GM18511 (cell line): ENCODE measurements around the gene RBMS1.

ENCODE experiments used
- ATAC-seq: cut with Tn5 transposase; IDR thresholded peaks from one replicate; pipeline ENCODE4 v1.9.1; 2021; ENCODE audit warnings: mild to moderate bottlenecking, moderate library complexity; ENCODE audit not compliant: unreplicated experiment

The RBMS1 gene

GRCh38 chr2:160411167-160411566, 82.4 kb downstream of the RBMS1 start:
- peak; percentile 39 for ATAC-seq

- ATAC-seq: no peak
Measured at GRCh38 chr2:160409480-160409879, 84.1 kb downstream of the RBMS1 start.

- no peak for ATAC-seq
Measured at GRCh38 chr2:160408959-160409291, 84.7 kb downstream of the RBMS1 start.

- no peak for ATAC-seq
Measured at GRCh38 chr2:160408173-160408958, 85.2 kb downstream of the RBMS1 start.

- peak; percentile 62 for ATAC-seq
Measured at GRCh38 chr2:160407393-160408172, 86.0 kb downstream of the RBMS1 start.

DNA sequence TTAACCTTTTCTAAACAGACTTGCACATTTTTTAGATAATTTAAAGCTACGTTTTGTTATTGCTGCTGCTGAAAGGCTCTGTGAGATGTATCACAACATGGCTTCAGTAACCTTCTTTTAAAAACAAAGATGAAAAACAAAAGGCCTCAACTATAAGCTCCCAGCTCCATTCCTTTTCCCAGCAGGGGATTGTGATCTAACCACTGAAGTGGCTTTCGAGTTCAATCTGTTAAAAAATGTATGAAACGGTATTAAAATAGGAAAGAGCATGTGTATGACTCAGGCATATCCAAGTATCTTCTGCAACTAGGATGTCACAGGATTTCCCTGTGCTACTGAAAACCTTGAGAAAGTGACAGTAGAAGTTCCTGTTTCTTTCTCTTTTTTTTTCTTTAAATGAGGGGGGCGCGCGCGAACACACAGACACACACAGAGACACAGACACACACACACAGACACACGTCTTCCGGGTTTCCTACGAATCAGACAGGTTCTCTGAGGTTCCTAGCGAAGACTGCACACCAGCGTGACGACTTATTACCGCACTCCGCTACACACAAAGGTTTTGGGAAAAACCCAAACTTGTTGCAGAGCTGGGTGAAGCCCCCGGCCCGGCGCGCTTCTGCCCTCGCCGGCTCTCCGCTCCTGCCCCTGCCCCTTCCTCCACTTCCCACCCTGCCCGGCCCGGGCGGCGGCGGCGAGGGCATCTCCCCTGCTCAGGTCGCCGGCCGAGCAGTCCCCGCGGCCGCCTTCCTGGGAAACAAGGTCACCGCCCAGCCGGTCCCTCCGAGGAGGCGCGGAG, 86.8 kb downstream of the RBMS1 start:
- ATAC-seq: peak; percentile 69

GRCh38 chr2:160405077-160405867, 88.3 kb downstream of the RBMS1 start:
- ATAC-seq: no peak

- no peak for ATAC-seq
Measured at GRCh38 chr2:160402997-160403979, 90.3 kb downstream of the RBMS1 start.

- no peak for ATAC-seq
Measured at GRCh38 chr2:160402501-160402900, 91.1 kb downstream of the RBMS1 start.

DNA sequence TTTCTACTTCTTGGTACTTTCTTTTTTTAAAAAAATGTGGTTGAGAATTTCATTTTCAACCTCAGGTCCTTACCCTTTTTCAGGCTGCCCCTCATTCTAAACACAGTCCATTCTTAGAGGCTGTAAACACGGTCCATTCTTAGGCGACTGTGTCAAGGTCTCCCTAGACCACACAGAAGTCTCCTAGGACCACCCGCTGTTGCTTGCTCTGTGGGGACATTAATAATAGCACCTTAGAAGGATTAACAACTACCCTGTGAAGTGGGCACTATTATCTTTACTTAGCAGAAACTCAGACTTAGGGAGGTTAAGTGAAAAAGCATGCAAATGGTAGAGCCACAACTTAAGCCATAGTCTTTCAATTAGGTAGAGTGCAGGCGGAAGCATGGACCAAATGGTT, 91.7 kb downstream of the RBMS1 start:
- ATAC-seq: peak; percentile 39

DNA sequence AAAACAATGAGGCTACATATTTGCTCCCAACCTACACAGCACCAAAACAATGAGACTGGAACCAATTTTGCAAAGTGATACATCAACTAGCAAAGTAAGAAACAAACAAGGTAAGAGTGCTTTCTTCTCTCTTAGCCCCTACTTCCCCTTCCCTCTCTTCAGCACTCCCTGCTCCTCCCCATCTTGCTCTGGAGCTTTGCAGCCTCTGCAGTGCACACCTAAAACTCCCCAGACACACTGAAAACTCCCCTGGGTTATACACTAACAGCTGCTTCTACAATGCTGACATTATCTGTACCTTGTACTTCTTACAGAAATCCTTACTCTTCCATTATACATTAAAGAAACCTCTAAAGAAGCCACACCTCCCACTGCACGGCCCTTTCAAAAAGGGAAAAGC, 93.7 kb downstream of the RBMS1 start:
- no peak for ATAC-seq

GRCh38 chr2:160397530-160397865, 96.1 kb downstream of the RBMS1 start:
- ATAC-seq: no peak

GRCh38 chr2:160394153-160394552, 99.5 kb downstream of the RBMS1 start:
- ATAC-seq: peak; percentile 100

GRCh38 chr2:160392201-160392600, 101.4 kb downstream of the RBMS1 start:
- no peak for ATAC-seq

- ATAC-seq: no peak
Measured at GRCh38 chr2:160390544-160391455, 102.8 kb downstream of the RBMS1 start.

- ATAC-seq: no peak
Measured at GRCh38 chr2:160389875-160390274, 103.7 kb downstream of the RBMS1 start.

DNA sequence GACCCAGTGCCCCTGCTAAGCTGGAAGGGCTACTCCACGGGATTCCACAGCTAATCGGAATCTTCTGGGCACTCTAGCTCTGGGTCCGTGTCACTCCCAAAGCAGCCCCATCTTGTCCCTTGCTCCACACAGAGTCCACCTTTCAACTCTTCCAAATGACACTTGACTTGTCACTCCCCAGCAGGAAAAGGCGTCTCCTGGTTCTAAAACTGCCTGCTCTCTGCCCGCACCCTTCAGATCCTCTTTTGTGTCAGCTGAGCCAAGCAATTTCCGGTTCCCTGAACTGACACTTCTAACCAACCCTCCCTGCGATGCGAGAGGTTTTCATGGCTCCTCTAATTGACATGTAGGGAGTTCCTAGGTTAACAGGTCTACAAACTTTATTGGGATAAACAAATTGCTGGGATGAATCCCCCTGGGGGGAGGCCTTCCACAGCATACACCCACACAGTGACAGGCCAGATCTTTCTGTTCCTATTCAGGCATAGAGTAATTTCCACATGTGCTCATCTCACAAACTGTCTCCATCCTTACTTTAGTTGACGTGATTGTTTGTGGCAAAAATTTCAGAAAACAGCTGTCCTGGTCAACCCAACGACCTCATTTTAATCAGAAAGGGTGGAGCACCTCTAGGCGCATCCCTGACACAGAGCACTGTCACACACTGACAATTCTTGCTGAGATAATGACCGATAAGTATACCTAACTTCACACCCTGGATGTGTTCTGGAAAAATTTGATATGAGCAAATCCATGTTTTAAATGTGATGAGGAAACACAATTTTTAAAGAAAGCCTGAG, 104.9 kb downstream of the RBMS1 start:
- peak; percentile 71 for ATAC-seq
